Measurements from ENCODE around the gene LDLRAD4.

LDLRAD4 gene

DNA sequence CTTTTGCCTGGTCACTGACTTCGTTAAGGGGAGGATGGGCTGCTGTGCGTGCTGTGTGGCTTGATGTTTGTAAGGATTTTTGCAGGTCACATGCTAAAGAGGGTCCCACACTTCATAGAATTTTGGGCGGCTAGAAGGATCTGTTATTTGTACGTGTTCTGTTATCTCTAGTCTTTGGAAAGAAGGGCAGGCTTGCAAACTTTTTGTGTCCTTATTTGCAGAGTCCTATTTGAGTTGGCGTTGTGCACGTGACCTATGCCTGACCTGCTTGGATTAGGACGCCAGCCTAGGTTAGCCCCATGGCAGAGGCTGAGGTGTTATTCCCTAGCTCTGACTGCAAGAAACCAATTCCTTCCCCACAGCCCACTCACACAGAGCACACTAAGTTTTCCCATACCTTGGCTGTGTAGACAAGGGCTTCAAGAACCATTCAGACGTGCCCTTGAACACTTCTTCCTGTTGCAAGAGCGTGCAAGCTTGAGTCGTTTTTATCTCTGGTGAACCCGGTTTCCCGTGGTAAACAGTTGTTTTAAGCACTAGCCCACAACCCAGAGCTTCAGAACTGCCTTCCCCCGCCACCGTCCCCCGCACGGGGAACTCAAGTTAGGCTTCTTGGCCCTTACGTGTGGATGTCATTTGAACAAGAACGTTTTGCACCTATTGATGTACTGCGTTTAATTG lies 94.6 kb downstream of the LDLRAD4 start:
- no peak overlapping the region for H3K4me3 ChIP-seq (ENCODE audit: low read depth, low read length)
- TF ChIP-seq, protein P1, sequence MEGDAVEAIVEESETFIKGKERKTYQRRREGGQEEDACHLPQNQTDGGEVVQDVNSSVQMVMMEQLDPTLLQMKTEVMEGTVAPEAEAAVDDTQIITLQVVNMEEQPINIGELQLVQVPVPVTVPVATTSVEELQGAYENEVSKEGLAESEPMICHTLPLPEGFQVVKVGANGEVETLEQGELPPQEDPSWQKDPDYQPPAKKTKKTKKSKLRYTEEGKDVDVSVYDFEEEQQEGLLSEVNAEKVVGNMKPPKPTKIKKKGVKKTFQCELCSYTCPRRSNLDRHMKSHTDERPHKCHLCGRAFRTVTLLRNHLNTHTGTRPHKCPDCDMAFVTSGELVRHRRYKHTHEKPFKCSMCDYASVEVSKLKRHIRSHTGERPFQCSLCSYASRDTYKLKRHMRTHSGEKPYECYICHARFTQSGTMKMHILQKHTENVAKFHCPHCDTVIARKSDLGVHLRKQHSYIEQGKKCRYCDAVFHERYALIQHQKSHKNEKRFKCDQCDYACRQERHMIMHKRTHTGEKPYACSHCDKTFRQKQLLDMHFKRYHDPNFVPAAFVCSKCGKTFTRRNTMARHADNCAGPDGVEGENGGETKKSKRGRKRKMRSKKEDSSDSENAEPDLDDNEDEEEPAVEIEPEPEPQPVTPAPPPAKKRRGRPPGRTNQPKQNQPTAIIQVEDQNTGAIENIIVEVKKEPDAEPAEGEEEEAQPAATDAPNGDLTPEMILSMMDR (IDR thresholded peaks at IDR 0.05; ENCODE audit: low read depth, low read length) = no peak

DNA sequence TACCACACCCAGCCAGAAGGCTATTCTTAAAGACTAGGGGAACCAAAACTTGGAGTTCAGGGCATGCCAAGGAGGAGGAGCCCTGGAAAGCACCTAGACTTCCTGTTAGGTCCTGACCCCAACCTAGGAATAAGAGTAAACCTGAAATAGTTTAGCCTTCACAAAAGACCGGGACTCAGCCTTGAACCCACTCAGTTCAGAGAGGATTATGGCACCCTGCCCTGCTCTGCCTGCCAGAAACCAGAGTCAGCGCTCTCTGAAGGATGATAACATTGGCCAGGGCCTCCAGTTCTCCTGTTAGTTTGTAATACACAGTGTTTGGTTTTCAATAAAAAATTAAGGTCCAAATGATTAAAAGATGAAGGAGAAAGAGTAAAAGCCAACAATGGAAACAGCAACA lies 96.4 kb downstream of the LDLRAD4 start:
- TF ChIP-seq, protein P1 (IDR thresholded peaks at IDR 0.05; ENCODE audit: low read depth, low read length) = no peak
- no peak overlapping the region for H3K4me3 ChIP-seq (ENCODE audit: low read depth, low read length)

DNA sequence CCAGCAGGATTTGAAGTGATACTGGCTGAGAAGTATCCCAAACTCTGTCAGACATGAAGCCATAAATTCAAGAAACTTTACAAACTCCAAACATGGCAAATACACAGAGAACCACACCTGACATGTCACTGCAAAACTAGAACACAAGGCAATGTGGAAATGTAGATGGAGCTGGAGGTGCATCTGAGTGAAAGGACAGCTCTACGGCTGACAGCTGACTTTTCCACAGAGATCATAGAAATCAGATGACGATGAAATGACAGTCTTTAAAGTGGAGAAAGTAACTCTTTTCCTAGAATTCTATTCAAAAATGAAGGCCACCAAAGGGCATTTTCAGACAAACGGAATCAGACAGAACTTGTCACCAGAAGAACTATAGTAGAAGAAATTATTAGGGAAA lies 97.5 kb downstream of the LDLRAD4 start:
- TF ChIP-seq, protein P1 (IDR thresholded peaks at IDR 0.05; ENCODE audit: low read depth, low read length) = no peak
- no peak overlapping the region for H3K4me3 ChIP-seq (ENCODE audit: low read depth, low read length)

GRCh38 chr18:13317801-13318200 lies 99.2 kb downstream of the LDLRAD4 start:
- TF ChIP-seq, protein P1 (IDR thresholded peaks at IDR 0.05; ENCODE audit: low read depth, low read length) = no peak
- no peak overlapping the region for H3K4me3 ChIP-seq (ENCODE audit: low read depth, low read length)

DNA sequence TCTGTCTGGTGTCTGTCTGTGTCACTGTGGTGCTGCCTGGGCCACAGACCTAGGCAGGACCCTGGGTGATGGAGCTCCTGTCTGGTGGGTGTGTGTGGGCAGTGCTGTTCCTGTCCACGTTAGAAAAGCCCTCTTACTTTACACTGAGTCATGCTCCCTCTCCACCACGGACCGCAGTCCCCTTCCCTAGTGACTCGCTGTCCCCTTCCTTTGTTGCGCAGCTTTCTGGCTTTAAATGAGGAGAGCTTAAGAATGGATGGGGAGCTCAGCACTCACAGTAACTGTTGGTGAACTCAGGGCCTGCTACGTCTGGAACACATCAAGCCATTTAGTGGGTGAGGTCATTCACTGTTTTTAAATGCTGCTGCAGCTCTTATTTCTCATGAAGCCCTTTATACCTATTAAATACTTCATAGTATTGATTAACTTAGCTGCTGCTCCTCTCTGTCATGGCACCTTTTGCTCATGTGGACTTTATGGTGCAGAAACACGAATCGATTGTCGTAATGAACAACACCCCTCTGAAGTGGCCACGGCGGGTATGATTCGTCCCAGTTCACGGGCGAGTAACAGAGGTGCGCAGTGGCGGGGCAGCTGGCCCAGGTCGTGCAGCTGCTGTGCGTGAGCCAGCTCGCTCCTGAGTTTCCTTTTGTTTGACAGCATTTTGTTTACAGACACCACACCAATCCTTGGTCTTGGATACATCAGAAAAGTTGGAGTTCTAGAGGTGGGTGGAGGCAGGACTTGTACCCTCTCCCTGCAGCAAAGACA lies 100.4 kb downstream of the LDLRAD4 start:
- TF ChIP-seq, protein P1 (IDR thresholded peaks at IDR 0.05; ENCODE audit: low read depth, low read length) = no peak
- H3K4me3 ChIP-seq (ENCODE audit: low read depth, low read length) = no peak overlapping the region

- TF ChIP-seq, protein P1 (IDR thresholded peaks at IDR 0.05; ENCODE audit: low read depth, low read length) = no peak
- H3K4me3 ChIP-seq (ENCODE audit: low read depth, low read length) = no peak overlapping the region
Observed at GRCh38 chr18:13319629-13320028, 101.1 kb downstream of the LDLRAD4 start.

- TF ChIP-seq, protein P1 (IDR thresholded peaks at IDR 0.05; ENCODE audit: low read depth, low read length) = no peak
- no peak overlapping the region for H3K4me3 ChIP-seq (ENCODE audit: low read depth, low read length)
Observed at GRCh38 chr18:13320096-13320495, 101.5 kb downstream of the LDLRAD4 start.
